Mucosa of stomach (tissue), 1 donor: ENCODE results near the gene SPRING1.

Experiments
- H3K27me3 ChIP-seq: one replicate; pipeline ENCODE4 v1.7.0; 2013; ENCODE audit warnings: mild to moderate bottlenecking, low read length; ENCODE audit not compliant: control insufficient read depth, insufficient read depth
- H3K36me3 ChIP-seq: one replicate; pipeline ENCODE4 v1.7.0; 2013; ENCODE audit warnings: low read length; ENCODE audit not compliant: control insufficient read depth, insufficient read depth
- H3K4me1 ChIP-seq: one replicate; pipeline ENCODE4 v1.7.0; 2013; ENCODE audit warnings: mild to moderate bottlenecking, low read length; ENCODE audit not compliant: control insufficient read depth, insufficient read depth
- H3K4me3 ChIP-seq: one replicate; pipeline ENCODE4 v1.7.0; 2013; ENCODE audit warnings: low read length
- H3K9ac ChIP-seq: one replicate; pipeline ENCODE4 v1.7.0; 2013; ENCODE audit warnings: mild to moderate bottlenecking, low read length, moderate library complexity
- H3K9me3 ChIP-seq: one replicate; pipeline ENCODE4 v1.7.0; 2013; ENCODE audit warnings: mild to moderate bottlenecking, low read length, moderate library complexity; ENCODE audit not compliant: control insufficient read depth
- donor health status: Pancreatic carcinoma.

The SPRING1 gene

DNA sequence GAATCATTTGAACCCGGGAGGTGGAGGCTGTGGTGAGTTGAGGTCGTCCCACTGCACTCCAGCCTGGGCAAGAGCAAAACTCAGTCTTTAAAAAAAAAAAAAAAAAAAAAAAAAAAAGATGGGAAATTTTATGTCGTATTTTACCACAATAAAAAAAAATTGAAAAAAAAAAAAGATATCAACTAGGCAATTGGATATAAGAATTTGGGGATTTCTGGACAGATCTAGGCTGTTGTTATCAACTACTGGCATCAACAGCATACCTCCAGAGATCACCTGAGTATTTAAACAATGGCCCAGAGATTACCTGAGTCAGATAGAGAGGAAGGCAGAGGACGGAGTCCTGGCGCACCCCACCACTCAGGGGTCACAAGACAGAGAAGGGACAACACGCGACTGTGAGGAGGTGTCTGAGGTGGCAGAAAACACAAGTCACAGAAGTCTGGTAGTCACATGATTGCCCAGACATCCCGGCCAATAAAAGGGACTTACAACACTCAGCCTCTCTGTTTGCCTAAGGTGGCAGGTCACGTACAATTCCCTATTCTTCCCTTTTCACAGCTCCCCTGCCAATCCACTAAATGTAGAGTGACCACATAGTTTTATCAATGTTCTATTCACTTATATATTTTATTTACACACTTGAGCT, 1.8 kb downstream of the SPRING1 start:
- H3K4me3 ChIP-seq, result peak overlapping the region; percentile 81
- H3K27me3 ChIP-seq, result no peaks in the 10 kb centered on the region
- no peaks in the 10 kb centered on the region for H3K36me3 ChIP-seq
- H3K4me1 ChIP-seq, result peaks cover 14% of the 10 kb centered on the region
- peak overlapping the region; percentile 92 for H3K9ac ChIP-seq
- H3K9me3 ChIP-seq, result no peaks in the 10 kb centered on the region

GRCh38 chr12:116735084-116735483, 2.8 kb downstream of the SPRING1 start:
- no peak overlapping the region for H3K9ac ChIP-seq
- no peaks in the 10 kb centered on the region for H3K9me3 ChIP-seq
- H3K4me3 ChIP-seq, result no peak overlapping the region
- H3K36me3 ChIP-seq, result no peaks in the 10 kb centered on the region
- peaks cover 15% of the 10 kb centered on the region for H3K4me1 ChIP-seq
- no peaks in the 10 kb centered on the region for H3K27me3 ChIP-seq

- H3K9me3 ChIP-seq, result no peaks in the 10 kb centered on the region
- no peaks in the 10 kb centered on the region for H3K36me3 ChIP-seq
- no peak overlapping the region for H3K9ac ChIP-seq
- H3K27me3 ChIP-seq, result no peaks in the 10 kb centered on the region
- H3K4me3 ChIP-seq, result no peak overlapping the region
- H3K4me1 ChIP-seq, result peaks cover 15% of the 10 kb centered on the region
Observed at GRCh38 chr12:116734156-116734768, 3.6 kb downstream of the SPRING1 start.

GRCh38 chr12:116731801-116732200, 6.1 kb downstream of the SPRING1 start:
- no peak overlapping the region for H3K9ac ChIP-seq
- H3K4me1 ChIP-seq, result peaks cover 23% of the 10 kb centered on the region
- no peaks in the 10 kb centered on the region for H3K9me3 ChIP-seq
- no peak overlapping the region for H3K4me3 ChIP-seq
- no peaks in the 10 kb centered on the region for H3K36me3 ChIP-seq
- no peaks in the 10 kb centered on the region for H3K27me3 ChIP-seq

- no peak overlapping the region for H3K4me3 ChIP-seq
- no peaks in the 10 kb centered on the region for H3K27me3 ChIP-seq
- H3K36me3 ChIP-seq, result no peaks in the 10 kb centered on the region
- H3K9ac ChIP-seq, result no peak overlapping the region
- H3K9me3 ChIP-seq, result no peaks in the 10 kb centered on the region
- H3K4me1 ChIP-seq, result peaks cover 29% of the 10 kb centered on the region
Observed at GRCh38 chr12:116727891-116728290, 10.0 kb downstream of the SPRING1 start.

DNA sequence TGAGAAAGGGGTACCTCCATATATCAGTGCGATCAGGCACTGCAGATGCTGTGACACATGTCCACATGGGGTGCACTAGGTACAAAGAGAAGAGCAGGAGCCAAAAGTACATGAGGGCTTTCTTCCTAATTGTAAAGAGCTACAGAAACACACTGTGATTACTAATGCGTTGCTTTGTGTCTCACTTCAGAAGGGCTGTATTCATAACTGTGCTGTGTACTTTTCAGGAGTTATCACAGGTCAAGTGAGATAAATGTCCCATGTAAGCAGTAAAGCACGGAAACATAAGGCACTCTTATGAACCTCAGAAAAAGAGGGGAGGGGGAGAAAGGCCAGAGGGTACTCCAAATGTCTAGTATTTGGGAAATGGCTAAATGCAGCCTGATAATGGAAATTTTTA, 10.6 kb downstream of the SPRING1 start:
- no peaks in the 10 kb centered on the region for H3K27me3 ChIP-seq
- H3K9ac ChIP-seq, result no peak overlapping the region

GRCh38 chr12:116726694-116727093, 11.2 kb downstream of the SPRING1 start:
- Histone ChIP-seq H3K27me3 (no peaks in the 10 kb centered on the region), H3K4me3 (no peak overlapping the region), H3K9me3 (no peaks in the 10 kb centered on the region), H3K4me1 (peaks cover 25% of the 10 kb centered on the region), H3K9ac (no peak overlapping the region), H3K36me3 (no peaks in the 10 kb centered on the region)

More for the DNA sequence above, 10.6 kb downstream of the SPRING1 start:
- no peaks in the 10 kb centered on the region for H3K9me3 ChIP-seq
- H3K4me1 ChIP-seq, result peaks cover 29% of the 10 kb centered on the region
- no peak overlapping the region for H3K4me3 ChIP-seq
- H3K36me3 ChIP-seq, result no peaks in the 10 kb centered on the region

DNA sequence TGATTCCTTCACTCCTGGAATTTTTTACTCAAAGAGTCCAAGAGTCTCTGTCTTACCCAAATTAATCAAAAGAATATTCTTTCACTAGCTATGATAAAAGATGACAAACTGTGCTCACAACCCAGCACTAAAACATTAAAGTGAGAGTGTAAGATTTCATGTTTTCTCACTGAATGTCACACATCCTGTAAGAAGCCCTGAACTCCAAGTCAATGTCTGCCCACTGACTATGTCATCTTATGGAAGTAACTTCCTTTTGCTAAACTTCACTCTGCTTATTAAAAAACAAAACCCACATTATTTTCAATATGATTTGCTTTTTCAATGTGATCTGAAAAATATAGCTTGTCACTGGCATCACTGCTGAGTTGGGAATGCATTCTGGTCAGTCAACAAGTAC, 15.6 kb downstream of the SPRING1 start:
- no peak overlapping the region for H3K9ac ChIP-seq
- no peak overlapping the region for H3K4me3 ChIP-seq
- H3K9me3 ChIP-seq, result no peaks in the 10 kb centered on the region
- no peaks in the 10 kb centered on the region for H3K27me3 ChIP-seq
- H3K4me1 ChIP-seq, result peaks cover 11% of the 10 kb centered on the region
- H3K36me3 ChIP-seq, result no peaks in the 10 kb centered on the region

DNA sequence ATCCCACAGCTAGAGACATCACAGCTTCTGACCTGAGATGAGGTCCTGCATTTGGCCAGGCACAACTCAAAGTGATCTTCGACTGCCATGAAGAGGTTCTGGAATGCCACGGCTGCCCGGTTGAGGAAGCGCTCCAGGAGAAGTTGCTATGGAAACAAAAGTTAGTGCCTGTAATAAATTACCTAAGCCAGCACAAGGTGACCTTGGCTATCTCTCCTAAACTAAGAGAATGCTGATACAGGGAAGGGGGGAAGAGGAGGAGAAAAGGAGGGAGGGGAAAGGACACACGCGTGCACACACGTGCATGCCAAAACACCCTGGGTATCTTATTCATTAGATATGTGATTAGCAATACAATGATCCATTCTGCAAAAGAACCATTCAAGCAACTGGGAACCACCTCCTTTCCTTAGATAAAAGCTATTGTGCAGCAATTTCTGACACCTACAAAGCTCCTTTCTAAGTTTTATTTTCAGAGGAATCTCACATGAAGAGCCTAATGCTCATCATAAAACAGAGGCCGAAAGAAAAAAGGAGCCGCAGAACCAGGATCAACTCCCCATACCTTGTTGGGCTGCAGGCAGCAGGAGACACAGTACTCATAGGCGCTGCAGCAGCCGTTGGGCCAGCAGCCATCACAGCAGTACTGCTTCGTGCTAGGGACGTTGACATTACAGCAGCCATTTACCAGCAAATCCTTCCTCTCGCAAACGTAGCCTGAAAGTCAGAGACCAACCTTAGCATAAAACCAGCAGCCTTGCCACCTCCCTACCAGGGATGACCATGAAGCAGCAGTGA, 17.9 kb downstream of the SPRING1 start:
- H3K9ac ChIP-seq, result no peak overlapping the region
- no peaks in the 10 kb centered on the region for H3K36me3 ChIP-seq
- H3K9me3 ChIP-seq, result no peaks in the 10 kb centered on the region
- H3K4me3 ChIP-seq, result no peak overlapping the region
- H3K4me1 ChIP-seq, result no peaks in the 10 kb centered on the region
- no peaks in the 10 kb centered on the region for H3K27me3 ChIP-seq

- Histone ChIP-seq H3K4me1 (no peaks in the 10 kb centered on the region), H3K9ac (no peak overlapping the region), H3K27me3 (no peaks in the 10 kb centered on the region), H3K9me3 (no peaks in the 10 kb centered on the region), H3K36me3 (no peaks in the 10 kb centered on the region), H3K4me3 (no peak overlapping the region)
Observed at GRCh38 chr12:116718655-116719454, 19.0 kb downstream of the SPRING1 start.

GRCh38 chr12:116717466-116718437, 20.1 kb downstream of the SPRING1 start:
- Histone ChIP-seq H3K27me3 (no peaks in the 10 kb centered on the region), H3K9ac (no peak overlapping the region), H3K4me1 (no peaks in the 10 kb centered on the region), H3K9me3 (no peaks in the 10 kb centered on the region), H3K4me3 (no peak overlapping the region), H3K36me3 (no peaks in the 10 kb centered on the region)
